Right ventricle myocardium inferior (tissue), 1 donor: ENCODE data around the gene LPAR3. TPM values are rescaled to one million over a fixed set of nuclear protein-coding genes. Genes with fewer than 3 reads are reported as not detected.

ENCODE experiments used
- ATAC-seq: fragments of 200-7000 bp; cut with Tn5 transposase; one replicate; pipeline ENCODE4 v1.9.1; 2020; ENCODE audit warnings: mild to moderate bottlenecking, moderate library complexity
- DNase-seq: peaks from one replicate; pipeline ENCODE4 v3.0.0; 2021; ENCODE audit errors: missing footprints
- intact Hi-C: fragments of 100-400 bp; cut with DNase I; formaldehyde crosslinking; loops from one replicate; pipeline ENCODE4 v1.11.0; 2022
- total RNA-seq: library from RNA; stranded (reverse); fragmentation: NEBNext Ultra II Directional; extraction: Animal tissue kit (Norgen Biotek cat#: 25700); gene quantifications from one replicate; pipeline ENCODE4 v1.2.1, GENCODE V29; 2021
- donor health status: DM: no; HTN: yes; CAD: no; lungs with severe emphysema.

LPAR3 gene
- total RNA-seq, 1 donor from 2014 or later = 16.6 TPM

GRCh38 chr1:84768634-84769033 lies 124.4 kb downstream of the LPAR3 start:
- DNase-seq (no peak), ATAC-seq (no peak)
- intact Hi-C loops = loop anchor here (10.0 kb wide), 1 partner anchor 634 kb away; no protein-coding TSS in a partner anchor

GRCh38 chr1:84763912-84764680 lies 128.9 kb downstream of the LPAR3 start:
- intact Hi-C loops = loop anchor here (10.0 kb wide), 1 partner anchor 629 kb away; no protein-coding TSS in a partner anchor
- no peak for DNase-seq
- ATAC-seq = no peak

GRCh38 chr1:84762664-84763063 lies 130.3 kb downstream of the LPAR3 start:
- ATAC-seq (no peak), DNase-seq (no peak)
- intact Hi-C loops = loop anchor here (10.0 kb wide), 1 partner anchor 628 kb away; no protein-coding TSS in a partner anchor

Other genes starting within 250 kb of the LPAR3 start
- gene SSX2IP, start 202.7 kb downstream of the LPAR3 start, total RNA-seq = 12.9 TPM
- 0.19 TPM for gene MCOLN2, start 103.9 kb upstream of the LPAR3 start, total RNA-seq
- gene MCOLN3, start 155.3 kb upstream of the LPAR3 start, total RNA-seq = 1.2 TPM